Activated CD4-positive, alpha-beta T cell treated with anti-CD3 and anti-CD28 coated beads, Interleukin-2, amount 10 ng/mL, durations not matched to agents 24 days and 14 days (primary cell): ENCODE measurements around the gene SYNE1. TPM values are rescaled to one million over a fixed set of nuclear protein-coding genes. Genes with fewer than 3 reads are reported as not detected.
"Not testable (repeated sequence)": the region's sequence is repeated elsewhere in the genome, so short reads cannot be mapped to it uniquely, and the experiment has no call there.

Experiments
- DNase-seq: peaks from one replicate; pipeline ENCODE4 v3.0.0; 2022
- H3K27ac Mint-ChIP-seq: one replicate; pipeline ENCODE4 v1.8.0; 2022; ENCODE audit warnings: mild to moderate bottlenecking, mixed read lengths
- H3K27me3 Mint-ChIP-seq: one replicate; pipeline ENCODE4 v1.8.0; 2022; ENCODE audit warnings: mixed read lengths
- H3K36me3 Mint-ChIP-seq: one replicate; pipeline ENCODE4 v1.8.0; 2022; ENCODE audit warnings: low read depth, mild to moderate bottlenecking, mixed read lengths
- H3K4me1 Mint-ChIP-seq: one replicate; pipeline ENCODE4 v1.8.0; 2021; ENCODE audit warnings: mixed read lengths
- H3K4me3 Mint-ChIP-seq: one replicate; pipeline ENCODE4 v1.8.0; 2022; ENCODE audit warnings: mild to moderate bottlenecking, moderate library complexity, mixed read lengths
- H3K9me3 Mint-ChIP-seq: one replicate; pipeline ENCODE4 v1.8.0; 2021; ENCODE audit warnings: mixed read lengths
- intact Hi-C: fragments of 100-400 bp; cut with micrococcal nuclease; formaldehyde crosslinking; loops from one replicate; pipeline ENCODE4 v1.15.1; 2023
- total RNA-seq: library from RNA; stranded (reverse); gene quantifications from 2 replicates; pipeline ENCODE4 v1.2.3, GENCODE V29; 2022

SYNE1 gene
- total RNA-seq, 1 donor from 2014 or later, result 14.9 TPM

DNA sequence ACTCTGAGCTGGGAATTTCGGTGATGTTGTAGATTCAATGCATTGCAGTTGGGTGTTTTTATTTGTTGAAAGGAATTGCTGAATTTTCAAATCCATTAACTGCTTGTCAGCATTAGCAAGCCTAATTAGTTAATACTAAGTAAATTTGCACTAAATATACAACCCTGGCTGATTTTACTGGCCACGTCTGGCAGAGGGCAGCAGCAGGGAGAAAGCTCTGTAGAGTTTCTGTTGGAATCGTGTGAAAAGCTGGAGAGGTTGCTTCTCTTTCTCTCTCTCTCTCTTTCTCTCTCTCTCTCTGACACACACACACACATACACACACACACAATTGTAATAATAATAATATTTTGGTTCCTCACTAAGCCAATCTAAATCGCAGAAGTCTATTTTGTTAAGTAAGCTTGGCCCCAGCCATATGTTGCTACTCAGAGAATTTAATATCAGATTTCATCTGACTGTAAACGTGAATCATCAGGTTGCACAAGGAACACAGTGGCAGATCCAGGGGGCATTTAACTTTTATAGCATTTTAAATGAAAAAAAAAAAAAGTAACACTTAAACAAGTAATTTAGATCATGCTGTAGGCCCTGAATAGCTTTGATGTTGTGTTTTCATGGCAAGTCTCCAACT is 540.2 kb downstream of the SYNE1 start:
- Mint-ChIP-seq H3K4me3 (no peak overlapping the region), H3K27me3 (peaks cover 3% of the 10 kb centered on the region), H3K27ac (no peak overlapping the region), H3K9me3 (no peaks in the 10 kb centered on the region), H3K36me3 (no peaks in the 10 kb centered on the region), H3K4me1 (peaks cover 3% of the 10 kb centered on the region)
- intact Hi-C loops, result no loop called here
- DNase-seq, result no peak

DNA sequence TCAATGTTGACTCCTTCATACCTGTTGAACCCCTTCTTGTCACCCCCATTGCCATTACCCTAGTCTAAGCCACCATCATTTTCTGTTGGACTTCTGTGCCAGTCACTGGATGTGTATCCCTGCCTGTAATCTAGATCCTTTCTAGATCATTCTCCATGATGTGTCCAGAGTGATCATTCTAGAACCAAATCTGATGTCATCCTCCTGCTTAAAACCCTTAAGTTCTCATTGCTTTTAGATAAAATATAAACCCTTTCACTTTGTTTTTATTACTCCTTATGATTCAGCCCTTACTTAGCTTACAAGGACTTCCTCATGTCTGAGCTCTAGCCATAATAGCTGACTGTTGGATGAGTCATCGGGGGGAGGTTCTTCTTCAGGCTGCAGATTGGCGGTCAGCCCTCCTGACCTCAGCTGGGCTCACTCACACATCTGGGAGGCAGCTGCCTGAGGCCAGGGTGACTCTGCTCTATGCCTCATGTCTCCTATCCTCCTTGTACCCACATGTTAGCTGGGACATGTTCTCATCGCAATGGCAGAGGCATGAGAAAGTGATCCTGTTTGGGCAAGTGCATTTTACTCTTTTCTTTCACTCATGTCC is 542.1 kb downstream of the SYNE1 start:
- Mint-ChIP-seq H3K36me3 (no peaks in the 10 kb centered on the region), H3K4me3 (no peak overlapping the region), H3K9me3 (no peaks in the 10 kb centered on the region), H3K27ac (no peak overlapping the region), H3K27me3 (no peaks in the 10 kb centered on the region), H3K4me1 (no peaks in the 10 kb centered on the region)
- intact Hi-C loops, result no loop called here
- DNase-seq, result no peak

DNA sequence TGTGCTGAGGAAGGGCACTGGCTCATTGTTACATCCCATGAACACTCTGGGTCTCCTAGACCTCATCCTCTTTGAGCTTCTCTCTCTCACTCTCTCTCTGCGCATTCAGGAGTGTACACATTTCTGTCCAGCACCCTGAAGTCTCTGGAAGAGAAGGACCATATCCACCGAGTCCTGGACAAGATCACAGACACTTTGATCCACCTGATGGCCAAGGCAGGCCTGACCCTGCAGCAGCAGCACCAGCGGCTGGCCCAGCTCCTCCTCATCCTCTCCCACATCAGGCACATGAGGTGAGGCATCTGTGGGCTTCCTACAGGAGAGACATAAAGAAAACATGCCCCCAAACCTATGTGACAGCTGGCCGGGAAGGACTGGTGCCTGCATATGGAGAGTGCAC is 542.9 kb downstream of the SYNE1 start:
- H3K27me3 Mint-ChIP-seq, result no peaks in the 10 kb centered on the region
- no peak overlapping the region for H3K4me3 Mint-ChIP-seq
- H3K4me1 Mint-ChIP-seq, result no peaks in the 10 kb centered on the region
- no peaks in the 10 kb centered on the region for H3K9me3 Mint-ChIP-seq
- intact Hi-C loops, result no loop called here
- H3K36me3 Mint-ChIP-seq, result no peaks in the 10 kb centered on the region
- DNase-seq, result no peak
- H3K27ac Mint-ChIP-seq, result no peak overlapping the region

DNA sequence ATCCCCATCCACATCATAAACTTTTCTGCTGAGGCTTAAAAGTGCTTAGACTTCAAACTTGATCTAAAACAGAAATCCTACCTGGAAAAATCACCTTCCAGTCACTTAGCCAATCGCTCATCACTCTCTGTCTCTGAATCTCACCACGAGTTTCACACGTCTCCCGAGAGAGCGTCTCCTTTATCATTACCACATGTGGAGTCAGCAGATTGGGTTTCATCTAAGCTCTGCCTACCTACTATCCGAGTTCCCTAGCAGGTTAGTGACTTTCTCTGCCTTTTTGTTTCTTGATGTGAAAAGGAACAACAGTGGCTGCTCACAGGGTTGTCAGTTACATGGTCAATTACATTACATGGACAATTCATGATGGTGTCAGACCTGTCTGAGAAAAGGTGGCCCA is 543.5 kb downstream of the SYNE1 start:
- no peak overlapping the region for H3K4me3 Mint-ChIP-seq
- no peak overlapping the region for H3K27ac Mint-ChIP-seq

DNA sequence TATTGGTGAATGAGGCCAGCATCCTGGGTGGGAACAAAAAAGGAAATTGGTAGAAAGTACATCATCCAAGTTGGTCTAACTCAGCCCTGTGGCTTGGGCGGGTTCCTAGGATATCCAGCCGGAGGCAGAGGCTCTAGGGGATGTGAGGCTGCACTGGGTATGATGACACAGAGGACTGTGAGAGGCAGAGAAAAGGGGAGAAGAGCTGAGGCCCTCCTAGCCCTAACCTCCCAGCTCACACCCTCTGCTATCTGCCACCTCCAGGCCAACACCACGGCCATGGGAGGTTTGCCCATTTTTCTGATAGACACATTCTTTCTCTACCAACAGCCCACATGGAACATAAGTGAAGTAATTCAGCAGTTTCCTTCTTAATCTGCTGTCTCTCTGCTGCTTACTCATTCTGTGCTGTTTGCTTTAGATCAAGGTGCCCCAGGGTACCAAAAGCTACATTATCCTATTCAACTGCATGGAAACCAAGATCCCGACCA is 545.3 kb downstream of the SYNE1 start:
- no peaks in the 10 kb centered on the region for H3K9me3 Mint-ChIP-seq
- H3K27ac Mint-ChIP-seq, result no peak overlapping the region
- intact Hi-C loops, result no loop called here
- DNase-seq, result no peak
- H3K4me1 Mint-ChIP-seq, result no peaks in the 10 kb centered on the region
- no peaks in the 10 kb centered on the region for H3K36me3 Mint-ChIP-seq
- no peaks in the 10 kb centered on the region for H3K27me3 Mint-ChIP-seq
- H3K4me3 Mint-ChIP-seq, result no peak overlapping the region

More for the DNA sequence above, 543.5 kb downstream of the SYNE1 start:
- no peak for DNase-seq
- Mint-ChIP-seq H3K4me1 (no peaks in the 10 kb centered on the region), H3K9me3 (no peaks in the 10 kb centered on the region), H3K27me3 (no peaks in the 10 kb centered on the region), H3K36me3 (no peaks in the 10 kb centered on the region)
- intact Hi-C loops, result no loop called here

DNA sequence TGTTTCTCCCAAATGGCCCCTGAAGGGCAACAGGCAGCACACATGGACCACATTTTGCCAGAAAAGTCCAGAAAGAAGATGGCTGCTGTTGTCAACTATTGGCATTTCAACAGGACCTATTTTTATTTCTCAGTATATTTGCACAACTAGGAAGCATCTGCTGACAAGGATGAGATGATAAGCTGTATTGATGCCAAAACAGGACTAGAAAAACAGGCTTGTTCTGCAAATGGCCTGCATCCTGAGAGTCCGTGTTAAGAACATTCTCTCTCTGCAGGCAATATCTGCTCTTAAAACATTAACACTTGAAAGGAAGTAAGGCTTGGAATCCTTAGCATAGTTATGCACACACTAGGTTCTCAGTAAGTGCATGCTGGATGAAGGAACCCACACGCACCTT is 546.0 kb downstream of the SYNE1 start:
- Mint-ChIP-seq H3K4me3 (no peak overlapping the region), H3K4me1 (no peaks in the 10 kb centered on the region), H3K27ac (no peak overlapping the region), H3K27me3 (no peaks in the 10 kb centered on the region), H3K36me3 (no peaks in the 10 kb centered on the region), H3K9me3 (no peaks in the 10 kb centered on the region)
- intact Hi-C loops, result no loop called here
- no peak for DNase-seq

DNA sequence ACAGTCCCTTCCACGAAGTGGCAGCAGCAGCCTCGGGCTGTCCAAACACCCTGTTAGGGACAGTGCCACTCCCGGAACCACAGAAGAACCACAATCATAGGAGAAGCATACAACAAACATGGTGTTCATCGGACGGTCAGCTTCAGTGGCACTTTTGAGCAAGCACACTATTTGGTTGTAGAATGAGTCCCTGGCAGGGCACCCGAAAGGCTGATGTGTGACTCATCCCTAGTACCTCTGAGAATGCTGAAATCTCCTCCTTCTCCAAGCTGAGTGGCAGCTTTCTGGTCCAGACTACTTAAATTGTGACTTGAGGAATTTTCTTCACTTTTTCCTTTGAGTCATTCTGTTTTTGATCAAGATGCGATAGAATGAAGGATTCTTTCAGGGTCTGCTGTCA is 547.2 kb downstream of the SYNE1 start:
- H3K36me3 Mint-ChIP-seq, result no peaks in the 10 kb centered on the region
- H3K9me3 Mint-ChIP-seq, result no peaks in the 10 kb centered on the region
- intact Hi-C loops, result no loop called here
- no peak overlapping the region for H3K27ac Mint-ChIP-seq
- DNase-seq, result no peak
- no peaks in the 10 kb centered on the region for H3K4me1 Mint-ChIP-seq
- no peaks in the 10 kb centered on the region for H3K27me3 Mint-ChIP-seq
- H3K4me3 Mint-ChIP-seq, result no peak overlapping the region

DNA sequence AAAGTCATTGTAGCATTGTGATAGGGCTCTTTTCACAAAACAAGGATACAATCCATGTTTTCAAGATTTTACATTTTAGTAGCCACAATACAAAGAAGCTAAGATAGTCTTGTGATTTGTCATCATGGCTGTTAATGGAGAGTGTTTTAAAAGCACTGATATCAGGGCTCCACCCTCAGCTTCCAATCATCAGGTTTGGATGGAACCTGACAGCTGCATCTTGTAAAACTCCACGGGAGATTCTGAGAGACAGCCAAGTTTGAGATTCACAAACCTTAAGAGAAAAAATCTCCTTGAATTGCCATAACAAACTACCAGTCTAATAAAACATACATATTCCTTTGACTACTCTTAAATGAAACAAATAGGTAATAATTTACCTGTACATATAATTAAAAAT is 549.5 kb downstream of the SYNE1 start:
- no peaks in the 10 kb centered on the region for H3K36me3 Mint-ChIP-seq
- no peaks in the 10 kb centered on the region for H3K4me1 Mint-ChIP-seq
- no peak for DNase-seq
- H3K4me3 Mint-ChIP-seq, result no peak overlapping the region
- H3K9me3 Mint-ChIP-seq, result no peaks in the 10 kb centered on the region
- intact Hi-C loops, result no loop called here
- H3K27me3 Mint-ChIP-seq, result no peaks in the 10 kb centered on the region
- H3K27ac Mint-ChIP-seq, result no peak overlapping the region

DNA sequence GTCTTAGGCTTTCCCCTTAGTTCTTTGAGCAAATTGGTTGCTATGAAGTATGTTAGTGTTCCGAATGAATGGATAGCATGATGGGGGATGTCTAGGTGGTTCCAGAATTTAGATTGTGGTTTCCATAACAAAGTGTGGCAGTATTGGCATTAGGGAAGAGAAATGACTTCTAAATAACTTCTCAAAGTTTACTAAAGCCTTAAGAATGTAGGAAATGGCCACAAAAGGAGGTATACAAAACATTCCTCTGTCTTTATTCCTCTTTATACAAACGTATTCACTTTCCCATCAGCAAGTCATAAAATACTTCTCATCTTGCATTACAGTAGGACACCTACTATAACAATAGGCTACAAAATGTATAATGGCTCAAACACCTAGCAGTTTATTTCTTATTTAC is 550.1 kb downstream of the SYNE1 start:
- no peak for DNase-seq
- no peaks in the 10 kb centered on the region for H3K4me1 Mint-ChIP-seq
- H3K9me3 Mint-ChIP-seq, result no peaks in the 10 kb centered on the region
- H3K4me3 Mint-ChIP-seq, result no peak overlapping the region
- intact Hi-C loops, result no loop called here
- H3K27ac Mint-ChIP-seq, result no peak overlapping the region
- H3K27me3 Mint-ChIP-seq, result no peaks in the 10 kb centered on the region
- no peaks in the 10 kb centered on the region for H3K36me3 Mint-ChIP-seq

DNA sequence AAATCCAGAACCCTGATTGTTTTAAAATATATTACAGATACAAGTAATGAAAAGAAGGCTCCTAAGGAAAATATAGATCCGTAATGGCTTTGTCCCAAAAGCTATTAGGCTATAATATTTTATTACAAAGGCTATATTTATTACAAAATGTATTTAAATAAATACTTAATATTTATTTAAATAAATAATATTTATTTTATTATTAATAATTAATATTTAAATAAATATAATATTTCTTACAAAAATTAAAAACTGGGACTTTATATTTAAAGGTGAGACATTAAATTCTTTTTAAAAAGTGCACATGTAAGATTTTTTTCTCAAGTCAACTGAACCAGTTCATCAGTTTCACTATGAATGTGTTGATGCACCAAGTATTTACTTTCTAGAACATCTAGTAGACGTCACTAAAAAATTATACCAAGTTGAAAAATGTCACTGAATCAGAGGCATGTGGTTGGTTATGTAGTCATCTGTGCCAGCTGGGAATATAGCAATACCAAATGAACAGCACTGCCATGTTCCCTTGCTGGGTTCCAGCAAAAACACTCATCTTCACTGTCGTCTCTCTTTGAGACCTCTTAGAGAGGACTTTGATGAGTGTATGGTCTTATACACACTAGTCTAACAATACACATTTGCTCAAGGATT is 550.8 kb downstream of the SYNE1 start:
- no peak for DNase-seq
- H3K9me3 Mint-ChIP-seq, result peaks cover 2% of the 10 kb centered on the region
- H3K4me1 Mint-ChIP-seq, result no peaks in the 10 kb centered on the region
- intact Hi-C loops, result no loop called here
- H3K4me3 Mint-ChIP-seq, result no peak overlapping the region
- H3K27ac Mint-ChIP-seq, result no peak overlapping the region
- no peaks in the 10 kb centered on the region for H3K36me3 Mint-ChIP-seq
- peaks cover under 1% of the 10 kb centered on the region for H3K27me3 Mint-ChIP-seq

DNA sequence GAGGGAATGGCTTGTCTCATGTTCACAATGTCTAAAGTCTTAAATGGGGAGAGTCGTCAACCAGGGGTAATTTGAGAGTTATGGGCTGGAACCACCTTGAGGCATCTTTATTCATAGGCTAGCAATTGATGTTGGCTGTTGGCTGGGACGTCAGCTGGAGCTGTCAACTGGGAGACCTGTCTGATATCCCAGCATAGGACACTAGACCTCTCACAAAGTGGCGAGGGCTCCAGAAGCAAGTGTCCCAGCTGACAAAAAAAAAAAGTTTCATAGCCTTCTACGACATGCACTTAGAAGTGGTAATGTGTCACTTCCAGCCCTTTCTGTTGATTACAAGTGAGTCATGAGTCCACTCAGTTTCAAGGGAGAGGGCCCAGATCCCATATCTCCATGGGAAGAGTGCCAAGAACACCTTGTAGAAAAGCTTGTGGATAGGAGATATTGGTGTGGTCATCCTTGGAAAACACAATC is 551.7 kb downstream of the SYNE1 start:
- no peak for DNase-seq
- Mint-ChIP-seq H3K4me1 (no peaks in the 10 kb centered on the region), H3K27me3 (peaks cover 2% of the 10 kb centered on the region), H3K4me3 (no peak overlapping the region), H3K36me3 (no peaks in the 10 kb centered on the region), H3K9me3 (peaks cover 6% of the 10 kb centered on the region), H3K27ac (no peak overlapping the region)
- intact Hi-C loops, result no loop called here

DNA sequence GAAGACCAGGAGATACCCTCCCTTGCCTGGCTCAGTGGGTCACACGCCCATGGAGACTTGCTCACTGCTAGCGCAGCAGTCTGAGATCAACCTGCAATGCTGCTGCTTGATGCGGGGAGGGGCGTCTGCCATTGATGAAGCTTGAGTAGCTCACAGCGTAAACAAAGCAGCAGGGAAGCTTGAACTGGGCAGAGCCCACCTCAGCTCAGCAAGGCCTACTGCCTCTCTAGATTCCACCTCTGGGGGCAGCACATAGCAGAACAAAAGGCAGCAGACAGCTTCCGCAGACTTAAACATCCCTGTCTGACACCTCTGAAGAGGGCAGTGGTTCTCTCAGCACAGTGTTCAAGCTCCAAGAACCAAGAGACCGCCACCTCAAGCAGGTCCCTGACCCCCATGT is 558.4 kb downstream of the SYNE1 start:
- intact Hi-C loops, result no loop called here

DNA sequence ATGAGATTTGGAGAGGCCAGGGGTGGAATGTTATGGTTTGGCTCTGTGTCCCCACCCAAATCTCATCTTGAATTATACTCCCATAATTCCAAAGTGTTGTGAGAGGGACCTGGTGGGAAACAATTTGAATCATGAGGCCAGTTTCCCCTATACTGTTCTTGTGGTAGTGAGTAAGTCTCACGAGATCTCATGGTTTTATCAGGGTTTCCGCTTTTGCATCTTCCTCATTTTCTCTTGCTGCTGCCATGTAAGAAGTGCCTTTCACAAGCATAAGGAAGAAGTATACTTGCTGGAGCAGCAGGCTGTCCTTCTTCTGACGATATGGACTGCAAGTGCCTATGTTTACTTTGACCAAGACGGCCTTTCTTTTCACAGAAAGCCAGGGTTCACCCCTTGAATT is 559.2 kb downstream of the SYNE1 start:
- intact Hi-C loops, result no loop called here
- Mint-ChIP-seq H3K4me3 (no peak overlapping the region), H3K27ac (no peak overlapping the region), H3K9me3 (peaks cover 24% of the 10 kb centered on the region), H3K36me3 (peaks cover 4% of the 10 kb centered on the region), H3K27me3 (peaks cover 4% of the 10 kb centered on the region), H3K4me1 (no peaks in the 10 kb centered on the region)
- no peak for DNase-seq

More for the DNA sequence above, 558.4 kb downstream of the SYNE1 start:
- Mint-ChIP-seq H3K36me3 (peaks cover 4% of the 10 kb centered on the region), H3K4me3 (no peak overlapping the region), H3K27ac (no peak overlapping the region), H3K9me3 (peaks cover 24% of the 10 kb centered on the region), H3K27me3 (peaks cover 4% of the 10 kb centered on the region), H3K4me1 (no peaks in the 10 kb centered on the region)
- DNase-seq, result no peak

DNA sequence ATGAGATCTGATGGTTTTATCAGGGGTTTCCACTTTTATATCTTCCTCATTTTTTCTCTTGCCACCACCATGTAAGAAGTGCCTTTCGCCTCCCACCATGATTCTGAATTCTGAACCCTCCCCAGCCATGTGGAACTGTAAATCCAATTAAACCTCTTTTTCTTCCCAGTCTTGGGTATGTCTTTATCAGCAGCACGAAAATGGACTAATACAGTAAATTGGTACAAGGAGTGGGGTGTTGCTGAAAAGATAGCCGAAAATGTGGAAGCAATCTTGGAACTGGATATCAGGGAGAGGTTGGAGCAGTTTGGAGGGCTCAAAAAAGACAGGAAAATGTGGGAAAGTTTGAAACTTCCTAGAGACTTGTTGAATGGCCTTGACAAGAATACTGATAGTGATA is 560.9 kb downstream of the SYNE1 start:
- peaks cover 21% of the 10 kb centered on the region for H3K9me3 Mint-ChIP-seq
- H3K27me3 Mint-ChIP-seq, H3K4me3 Mint-ChIP-seq, intact Hi-C loops, H3K4me1 Mint-ChIP-seq, H3K36me3 Mint-ChIP-seq, H3K27ac Mint-ChIP-seq, DNase-seq: not testable (repeated sequence)
